GM12873 (cell line): ENCODE data around the gene SYNPR.

Source experiments
- TF ChIP-seq, protein P1 (sequence below): IDR thresholded peaks from 2 replicates; pipeline ENCODE4 v1.5.1; 2012; ENCODE audit warnings: low read depth, mild to moderate bottlenecking, moderate library complexity, low read length, control low read depth; ENCODE audit not compliant: insufficient read depth; ENCODE audit errors: missing control alignments

Gene SYNPR

DNA sequence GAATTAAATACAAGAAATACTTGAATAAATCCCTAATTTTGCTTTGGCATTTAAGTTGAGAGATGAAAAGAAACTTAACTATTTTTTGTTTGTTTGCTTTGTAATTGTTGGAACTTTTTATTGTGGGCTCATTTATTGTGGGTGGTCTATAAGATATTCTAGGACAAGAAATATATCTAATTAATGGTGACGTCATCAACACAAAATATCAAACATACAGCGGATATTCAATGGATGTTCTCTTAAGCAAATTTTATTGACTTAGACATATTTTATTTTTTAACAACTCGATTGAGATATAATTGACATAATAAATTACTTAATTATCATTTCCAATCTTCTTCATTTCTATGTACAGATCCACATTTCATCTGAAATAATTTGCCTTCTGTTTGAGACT, 30.0 kb downstream of the SYNPR start:
- TF ChIP-seq, protein P1, sequence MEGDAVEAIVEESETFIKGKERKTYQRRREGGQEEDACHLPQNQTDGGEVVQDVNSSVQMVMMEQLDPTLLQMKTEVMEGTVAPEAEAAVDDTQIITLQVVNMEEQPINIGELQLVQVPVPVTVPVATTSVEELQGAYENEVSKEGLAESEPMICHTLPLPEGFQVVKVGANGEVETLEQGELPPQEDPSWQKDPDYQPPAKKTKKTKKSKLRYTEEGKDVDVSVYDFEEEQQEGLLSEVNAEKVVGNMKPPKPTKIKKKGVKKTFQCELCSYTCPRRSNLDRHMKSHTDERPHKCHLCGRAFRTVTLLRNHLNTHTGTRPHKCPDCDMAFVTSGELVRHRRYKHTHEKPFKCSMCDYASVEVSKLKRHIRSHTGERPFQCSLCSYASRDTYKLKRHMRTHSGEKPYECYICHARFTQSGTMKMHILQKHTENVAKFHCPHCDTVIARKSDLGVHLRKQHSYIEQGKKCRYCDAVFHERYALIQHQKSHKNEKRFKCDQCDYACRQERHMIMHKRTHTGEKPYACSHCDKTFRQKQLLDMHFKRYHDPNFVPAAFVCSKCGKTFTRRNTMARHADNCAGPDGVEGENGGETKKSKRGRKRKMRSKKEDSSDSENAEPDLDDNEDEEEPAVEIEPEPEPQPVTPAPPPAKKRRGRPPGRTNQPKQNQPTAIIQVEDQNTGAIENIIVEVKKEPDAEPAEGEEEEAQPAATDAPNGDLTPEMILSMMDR: no peak

DNA sequence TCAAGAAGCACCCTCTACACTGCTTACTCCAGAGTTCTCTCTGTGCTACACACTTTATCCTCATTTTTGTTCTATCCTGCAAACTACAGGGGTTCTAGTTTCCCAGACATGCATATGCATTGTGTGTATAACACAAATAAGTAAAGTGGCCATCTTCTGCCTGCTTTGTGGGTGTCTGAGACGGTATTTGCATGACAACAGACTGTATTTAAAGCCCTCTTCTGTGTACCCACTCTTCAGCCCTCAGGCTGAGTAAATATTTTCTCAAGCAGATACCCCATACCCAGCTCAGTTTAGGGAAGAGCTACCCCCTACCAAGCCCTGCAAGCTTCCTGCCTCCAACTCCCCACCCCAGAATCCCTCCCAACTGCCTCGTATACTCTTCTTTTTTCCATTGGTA, 31.7 kb downstream of the SYNPR start:
- TF ChIP-seq, protein P1: no peak

DNA sequence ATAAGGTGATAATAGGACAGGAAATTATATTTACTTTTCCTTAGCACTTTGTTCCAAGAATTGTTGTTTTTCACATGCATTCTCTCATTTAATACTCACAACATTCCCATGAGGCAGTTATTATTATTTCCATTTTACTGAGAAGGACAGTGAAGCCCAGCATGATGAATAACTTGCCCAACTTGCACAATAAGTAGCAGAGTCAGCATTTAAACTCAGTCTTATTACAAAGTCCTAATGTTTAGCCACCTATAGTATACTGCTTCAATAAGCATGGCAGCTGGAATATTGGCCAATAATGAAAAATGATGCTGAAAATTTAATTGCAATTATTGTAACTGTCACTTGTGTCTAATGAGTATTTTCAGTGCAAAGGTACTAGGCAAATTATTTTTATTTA, 45.7 kb downstream of the SYNPR start:
- TF ChIP-seq, protein P1: no peak

DNA sequence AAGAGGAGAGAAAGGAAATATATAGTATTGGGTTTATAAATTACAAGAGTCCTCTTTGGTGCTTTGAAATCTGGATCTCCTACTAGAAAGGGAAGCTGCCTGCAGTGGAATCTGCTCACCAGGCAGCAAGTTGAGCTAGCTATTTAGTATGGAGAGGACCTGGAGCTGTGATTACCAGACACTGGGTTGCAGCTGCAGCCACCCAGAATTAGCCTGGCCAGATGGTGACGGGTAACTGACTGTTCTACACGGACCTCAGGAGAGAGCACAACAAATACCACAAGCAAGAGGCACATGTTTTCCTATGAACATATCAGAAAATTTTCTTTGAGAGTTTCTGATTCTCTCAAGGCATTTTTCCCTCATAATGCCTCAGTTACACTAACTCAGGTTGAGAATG, 46.5 kb downstream of the SYNPR start:
- TF ChIP-seq, protein P1: no peak

DNA sequence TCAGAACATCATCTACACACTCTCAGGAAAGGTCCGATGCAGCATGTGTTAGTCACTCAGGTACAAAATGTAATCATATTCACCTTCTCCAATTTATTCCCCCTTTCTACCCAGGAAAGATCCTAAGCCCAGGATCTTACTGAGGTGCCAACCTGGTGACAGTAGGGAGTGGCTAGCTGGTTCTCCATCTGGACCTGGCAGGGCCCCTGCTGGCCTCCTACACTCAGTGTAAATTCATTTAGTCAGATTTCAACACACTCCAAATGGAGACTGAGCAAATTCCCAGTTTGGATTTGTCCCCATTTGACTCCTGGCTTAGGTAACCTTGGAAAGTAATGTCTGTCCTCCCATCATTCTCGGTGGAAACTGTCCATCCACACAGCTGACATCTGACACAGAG, 47.3 kb downstream of the SYNPR start:
- TF ChIP-seq, protein P1: no peak

DNA sequence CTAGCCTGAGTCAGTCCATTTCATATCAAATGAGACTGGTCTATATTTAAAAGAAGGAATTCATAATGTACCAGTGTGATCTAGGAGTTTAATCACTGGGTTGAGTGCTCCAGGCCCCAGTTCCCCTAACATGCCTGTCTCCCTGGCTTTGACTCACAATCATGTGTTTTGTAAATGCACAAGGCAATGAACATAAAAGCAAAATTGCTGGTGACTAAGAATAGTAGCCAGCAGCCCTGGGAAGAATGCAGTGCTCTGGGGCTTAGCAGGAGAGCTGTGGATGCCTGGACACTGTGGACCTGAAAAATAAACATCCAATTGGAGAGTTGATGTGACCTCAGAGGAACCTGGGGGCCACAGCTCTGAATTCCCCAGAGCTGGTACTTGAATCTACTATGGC, 50.3 kb downstream of the SYNPR start:
- TF ChIP-seq, protein P1: no peak

DNA sequence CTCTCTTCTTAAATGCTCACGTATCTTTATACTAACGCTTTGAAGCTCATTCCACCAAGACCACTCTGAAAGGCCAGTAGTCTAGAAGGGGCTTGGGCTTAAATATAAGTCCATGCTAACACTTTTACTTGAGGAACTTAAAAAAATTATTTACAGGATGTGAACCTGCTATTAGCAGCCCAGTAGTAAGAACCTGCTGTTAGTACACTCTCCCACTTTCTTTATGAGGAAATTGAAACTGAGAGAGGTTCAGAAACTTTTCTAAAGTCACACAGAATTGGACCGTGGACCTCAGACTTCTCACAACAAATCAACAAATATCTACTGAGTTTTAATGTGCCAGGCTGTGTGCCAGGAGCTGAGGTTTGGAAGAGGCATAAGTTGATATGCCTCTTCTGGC, 53.4 kb downstream of the SYNPR start:
- TF ChIP-seq, protein P1: no peak
